HG03064 (cell line): ENCODE data around the gene TRIM49.
"Not testable (repeated sequence)": the region's sequence is repeated elsewhere in the genome, so short reads cannot be mapped to it uniquely, and the experiment has no call there.

Experiments
- ATAC-seq: cut with Tn5 transposase; IDR thresholded peaks from one replicate; pipeline ENCODE4 v1.9.1; 2021; ENCODE audit warnings: low read depth; ENCODE audit not compliant: unreplicated experiment

Gene TRIM49, protein sequence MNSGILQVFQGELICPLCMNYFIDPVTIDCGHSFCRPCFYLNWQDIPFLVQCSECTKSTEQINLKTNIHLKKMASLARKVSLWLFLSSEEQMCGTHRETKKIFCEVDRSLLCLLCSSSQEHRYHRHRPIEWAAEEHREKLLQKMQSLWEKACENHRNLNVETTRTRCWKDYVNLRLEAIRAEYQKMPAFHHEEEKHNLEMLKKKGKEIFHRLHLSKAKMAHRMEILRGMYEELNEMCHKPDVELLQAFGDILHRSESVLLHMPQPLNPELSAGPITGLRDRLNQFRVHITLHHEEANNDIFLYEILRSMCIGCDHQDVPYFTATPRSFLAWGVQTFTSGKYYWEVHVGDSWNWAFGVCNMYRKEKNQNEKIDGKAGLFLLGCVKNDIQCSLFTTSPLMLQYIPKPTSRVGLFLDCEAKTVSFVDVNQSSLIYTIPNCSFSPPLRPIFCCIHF

GRCh38 chr11:89808475-89808874 lies at the start of gene TRIM49:
TSS of gene TRIM49 (minus strand) at chr11:89808575. CDS start at chr11:89804469, 4,106 bp downstream.
- ATAC-seq: not testable (repeated sequence)

DNA sequence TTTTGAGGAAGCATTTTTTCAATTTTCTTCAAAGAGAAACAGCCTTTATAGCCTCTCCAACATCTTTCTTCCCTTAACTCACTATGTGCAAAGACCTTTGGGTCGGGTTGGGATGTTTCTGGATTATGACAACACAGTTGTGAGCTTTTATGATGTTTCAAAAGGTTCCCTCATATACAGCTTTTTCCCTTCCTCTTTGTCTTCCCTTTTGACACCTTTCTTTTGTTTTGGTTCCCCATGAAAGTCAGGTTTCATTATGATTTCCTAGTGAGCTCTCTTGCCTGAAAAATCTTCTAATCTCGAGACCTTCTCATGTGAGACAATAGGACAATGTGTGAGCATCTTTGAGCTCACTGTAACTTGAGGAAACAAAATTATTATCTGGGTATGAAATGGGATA lies 18.3 kb upstream of the TRIM49 start:
- ATAC-seq: not testable (repeated sequence)

DNA sequence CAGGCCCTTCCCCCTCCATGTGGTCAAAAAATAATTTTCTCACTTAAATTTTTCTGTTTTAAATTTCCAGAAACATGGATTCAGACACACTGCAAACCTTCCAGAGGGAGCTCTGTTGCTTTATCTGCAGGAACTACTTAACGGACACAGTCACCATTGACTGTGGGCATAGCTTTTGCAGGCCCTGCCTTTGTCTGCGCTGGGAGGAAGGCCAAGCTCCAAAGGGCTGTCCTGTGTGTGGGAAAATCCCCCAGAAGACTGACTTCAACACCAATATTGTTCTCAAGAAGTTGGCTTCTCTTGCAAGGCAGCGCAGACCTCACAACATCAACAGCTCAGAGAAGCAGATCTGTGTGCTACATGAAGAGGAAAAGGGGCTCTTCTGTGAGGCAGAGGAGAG lies 11.6 kb upstream of the TRIM49 start:
- not testable (repeated sequence) for ATAC-seq

- ATAC-seq: not testable (repeated sequence)
These were observed 5.2 kb upstream of the TRIM49 start for GRCh38 chr11:89813535-89813934.

DNA sequence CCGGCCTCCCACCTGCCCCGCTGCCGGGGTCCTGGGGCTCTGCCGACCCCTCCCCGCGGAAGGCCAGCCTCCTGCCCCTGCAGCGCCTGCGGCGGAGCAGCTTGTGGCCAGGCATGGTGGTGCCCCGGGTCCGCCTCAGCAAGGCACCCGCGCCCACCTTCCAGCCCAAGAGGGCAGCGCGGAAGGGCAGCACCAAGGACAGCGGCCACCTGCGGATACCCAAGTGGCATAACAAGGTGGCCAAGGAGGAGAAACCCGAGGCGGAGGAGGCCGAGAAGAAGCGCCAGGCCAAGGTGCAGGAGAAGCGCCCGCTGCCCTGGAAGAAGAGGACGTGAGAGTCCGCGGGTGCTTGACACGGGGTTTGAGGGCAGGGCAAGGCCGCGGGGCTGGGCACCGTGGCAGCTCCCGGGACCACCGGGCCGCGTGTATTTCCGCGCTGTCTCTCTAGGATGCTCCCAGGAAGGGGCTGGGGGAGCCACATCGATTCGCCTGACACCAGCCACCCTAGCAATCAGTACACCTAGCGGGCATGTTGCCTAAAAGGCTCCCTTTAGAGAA lies 20.8 kb downstream of the TRIM49 start:
- ATAC-seq: not testable (repeated sequence)

- not testable (repeated sequence) for ATAC-seq
These were observed 22.6 kb downstream of the TRIM49 start for GRCh38 chr11:89785726-89786125.

DNA sequence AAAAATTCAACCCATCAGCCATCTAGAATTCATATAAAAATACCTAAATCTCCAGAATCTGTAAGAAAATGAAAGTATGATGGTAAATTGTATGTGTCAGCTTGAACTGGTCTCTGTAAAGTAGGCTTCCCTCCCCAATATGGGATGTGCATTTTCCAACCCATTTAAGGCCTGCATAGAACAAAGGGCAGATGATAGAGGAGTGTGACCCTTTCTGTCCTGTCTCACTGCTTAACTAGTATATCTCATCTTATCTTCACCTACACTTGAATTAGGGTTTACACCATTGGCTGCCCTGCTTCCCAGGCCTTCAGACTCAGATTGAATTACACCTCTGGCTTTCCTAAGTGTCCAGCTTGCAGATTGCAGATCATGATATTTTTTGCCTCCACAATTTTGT lies 57.6 kb downstream of the TRIM49 start:
- ATAC-seq: not testable (repeated sequence)
